ENCODE measurements around the gene CCBE1. TPM values are rescaled to one million over a fixed set of nuclear protein-coding genes. Genes with fewer than 3 reads are reported as not detected.
"Not testable (repeated sequence)": the region's sequence is repeated elsewhere in the genome, so short reads cannot be mapped to it uniquely, and the experiment has no call there.

Gene CCBE1
- total RNA-seq, 3 donors from 2014 or later (not counting 1 experiment from before 2014, with no cell fraction given), result 0.05 TPM; not detected in 2

- H3K4me3 ChIP-seq (ENCODE audit: low read length), result no peak overlapping the region
- H3K27ac ChIP-seq (ENCODE audit: low read length), result no peak overlapping the region
- no peaks in the 10 kb centered on the region for H3K9me3 ChIP-seq (ENCODE audit: control insufficient read depth, insufficient read depth, low read length)
- WGBS (ENCODE audit: insufficient coverage), result 17% methylated on average over 5 of the region's 6 CpGs
- DNase-seq (no peak), ATAC-seq (no peak)
- H3K36me3 ChIP-seq (ENCODE audit: control insufficient read depth, insufficient read depth, low read length), result no peaks in the 10 kb centered on the region
- H3K4me1 Mint-ChIP-seq, result no peaks in the 10 kb centered on the region
- H3K9me3 Mint-ChIP-seq, result peaks cover 0 to 2% of the 10 kb centered on the region in 2 donors
- no peaks in the 10 kb centered on the region for H3K36me3 Mint-ChIP-seq
- no peaks in the 10 kb centered on the region for H3K4me1 ChIP-seq (ENCODE audit: control insufficient read depth, insufficient read depth, low read length)
- no peak overlapping the region for H3K27ac Mint-ChIP-seq
- intact Hi-C loops (cut with micrococcal nuclease), result no loop called here
- H3K27me3 ChIP-seq (ENCODE audit: control insufficient read depth, insufficient read depth, low read length), result no peaks in the 10 kb centered on the region
- H3K27me3 Mint-ChIP-seq (ENCODE audit: low read depth in 2 of 2), result peaks cover 2 to 5% of the 10 kb centered on the region in 2 donors
- H3K4me3 Mint-ChIP-seq, result no peak overlapping the region
- TF ChIP-seq, protein P1, sequence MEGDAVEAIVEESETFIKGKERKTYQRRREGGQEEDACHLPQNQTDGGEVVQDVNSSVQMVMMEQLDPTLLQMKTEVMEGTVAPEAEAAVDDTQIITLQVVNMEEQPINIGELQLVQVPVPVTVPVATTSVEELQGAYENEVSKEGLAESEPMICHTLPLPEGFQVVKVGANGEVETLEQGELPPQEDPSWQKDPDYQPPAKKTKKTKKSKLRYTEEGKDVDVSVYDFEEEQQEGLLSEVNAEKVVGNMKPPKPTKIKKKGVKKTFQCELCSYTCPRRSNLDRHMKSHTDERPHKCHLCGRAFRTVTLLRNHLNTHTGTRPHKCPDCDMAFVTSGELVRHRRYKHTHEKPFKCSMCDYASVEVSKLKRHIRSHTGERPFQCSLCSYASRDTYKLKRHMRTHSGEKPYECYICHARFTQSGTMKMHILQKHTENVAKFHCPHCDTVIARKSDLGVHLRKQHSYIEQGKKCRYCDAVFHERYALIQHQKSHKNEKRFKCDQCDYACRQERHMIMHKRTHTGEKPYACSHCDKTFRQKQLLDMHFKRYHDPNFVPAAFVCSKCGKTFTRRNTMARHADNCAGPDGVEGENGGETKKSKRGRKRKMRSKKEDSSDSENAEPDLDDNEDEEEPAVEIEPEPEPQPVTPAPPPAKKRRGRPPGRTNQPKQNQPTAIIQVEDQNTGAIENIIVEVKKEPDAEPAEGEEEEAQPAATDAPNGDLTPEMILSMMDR (IDR thresholded peaks at IDR 0.05), result no peak
These were observed 180.7 kb downstream of the CCBE1 start for GRCh38 chr18:59516356-59517155.

DNA sequence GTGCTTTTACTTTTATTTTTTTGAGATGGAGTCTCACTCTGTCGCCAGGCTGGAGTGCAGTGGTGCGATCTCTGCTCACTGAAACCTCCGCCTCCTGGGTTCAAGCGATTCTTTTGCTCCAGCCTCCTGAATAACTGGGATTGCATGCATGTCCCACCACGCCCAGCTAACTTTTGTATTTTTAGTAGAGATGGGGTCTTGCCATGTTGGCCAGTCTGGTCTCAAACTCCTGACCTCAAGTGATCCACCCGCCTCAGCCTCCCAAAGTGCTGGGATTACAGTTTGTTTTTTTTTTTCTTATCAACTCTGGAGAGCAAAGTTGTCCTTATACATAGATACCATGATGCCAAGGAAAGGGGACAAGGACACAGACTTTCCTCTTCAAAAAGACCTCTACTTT, 181.3 kb downstream of the CCBE1 start:
- DNase-seq; H3K36me3 ChIP-seq (ENCODE audit: control insufficient read depth, insufficient read depth, low read length); H3K27me3 ChIP-seq (ENCODE audit: control insufficient read depth, insufficient read depth, low read length); H3K4me3 Mint-ChIP-seq; H3K9me3 ChIP-seq (ENCODE audit: control insufficient read depth, insufficient read depth, low read length); H3K4me3 ChIP-seq (ENCODE audit: low read length); H3K27ac ChIP-seq (ENCODE audit: low read length); H3K27me3 Mint-ChIP-seq (ENCODE audit: low read depth in 2 of 2); H3K9me3 Mint-ChIP-seq; H3K4me1 ChIP-seq (ENCODE audit: control insufficient read depth, insufficient read depth, low read length); H3K27ac Mint-ChIP-seq; H3K4me1 Mint-ChIP-seq; H3K36me3 Mint-ChIP-seq; intact Hi-C loops (cut with micrococcal nuclease); ATAC-seq: not testable (repeated sequence)
- WGBS (ENCODE audit: insufficient coverage), result 90% methylated on average over 6 of the region's 6 CpGs

DNA sequence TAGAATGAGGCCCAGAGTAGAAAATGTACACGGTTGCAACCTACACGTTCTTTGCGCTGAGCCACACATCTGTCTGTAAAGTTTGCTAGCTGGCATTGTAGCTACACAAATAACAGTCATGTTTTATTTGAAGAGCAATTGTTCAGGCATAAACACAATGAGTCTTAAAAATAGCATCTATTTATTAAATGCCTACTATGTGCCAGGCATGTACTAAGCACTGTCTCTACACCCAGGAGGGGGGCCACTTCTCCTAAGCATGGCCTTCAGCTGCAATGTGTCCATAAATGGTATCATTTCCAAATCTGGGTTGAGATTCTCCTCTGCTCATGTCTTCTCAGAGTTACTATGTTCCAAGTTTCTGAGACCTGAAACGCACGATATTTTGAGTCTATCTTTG, 182.1 kb downstream of the CCBE1 start:
- peaks cover 2 to 5% of the 10 kb centered on the region in 2 donors for H3K27me3 Mint-ChIP-seq (ENCODE audit: low read depth in 2 of 2)
- Histone ChIP-seq H3K9me3 (ENCODE audit: control insufficient read depth, insufficient read depth, low read length) (no peaks in the 10 kb centered on the region), H3K4me3 (ENCODE audit: low read length) (no peak overlapping the region), H3K36me3 (ENCODE audit: control insufficient read depth, insufficient read depth, low read length) (no peaks in the 10 kb centered on the region), H3K27ac (ENCODE audit: low read length) (no peak overlapping the region), H3K27me3 (ENCODE audit: control insufficient read depth, insufficient read depth, low read length) (no peaks in the 10 kb centered on the region), H3K4me1 (ENCODE audit: control insufficient read depth, insufficient read depth, low read length) (no peaks in the 10 kb centered on the region)
- ATAC-seq (no peak), DNase-seq (no peak)
- WGBS (ENCODE audit: insufficient coverage), result 71% methylated on average over 5 of the region's 5 CpGs
- H3K4me1 Mint-ChIP-seq, result no peaks in the 10 kb centered on the region
- peaks cover 0 to 2% of the 10 kb centered on the region in 2 donors for H3K9me3 Mint-ChIP-seq
- intact Hi-C loops (cut with micrococcal nuclease), result no loop called here
- TF ChIP-seq, protein P1 (IDR thresholded peaks at IDR 0.05), result no peak
- H3K36me3 Mint-ChIP-seq, result no peaks in the 10 kb centered on the region
- no peak overlapping the region for H3K27ac Mint-ChIP-seq
- no peak overlapping the region for H3K4me3 Mint-ChIP-seq

DNA sequence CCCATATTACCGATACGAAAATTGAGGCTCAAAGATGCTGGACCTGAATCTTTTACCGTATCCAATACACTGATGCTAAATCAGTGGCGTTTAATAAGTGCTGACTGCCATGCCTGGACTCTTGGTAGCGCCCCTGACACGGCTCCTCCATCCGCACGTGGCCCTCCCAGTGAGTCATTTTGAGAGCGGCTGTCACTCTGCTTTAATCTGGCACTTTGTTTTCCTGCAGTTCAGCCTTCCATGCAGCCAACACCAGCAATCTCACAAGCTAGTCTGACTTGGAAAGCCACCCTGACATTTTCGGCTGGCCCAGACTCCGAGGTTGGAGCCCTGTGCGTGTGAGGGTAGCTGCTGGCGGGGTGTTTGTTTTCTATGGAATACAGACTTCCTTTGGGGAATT, 183.0 kb downstream of the CCBE1 start:
- Mint-ChIP-seq H3K27me3 (ENCODE audit: low read depth in 2 of 2) (peaks cover 2 to 5% of the 10 kb centered on the region in 2 donors), H3K9me3 (peaks cover 0 to 2% of the 10 kb centered on the region in 2 donors), H3K4me1 (no peaks in the 10 kb centered on the region), H3K36me3 (no peaks in the 10 kb centered on the region), H3K27ac (no peak overlapping the region), H3K4me3 (no peak overlapping the region)
- Histone ChIP-seq H3K4me3 (ENCODE audit: low read length) (no peak overlapping the region), H3K27me3 (ENCODE audit: control insufficient read depth, insufficient read depth, low read length) (no peaks in the 10 kb centered on the region), H3K4me1 (ENCODE audit: control insufficient read depth, insufficient read depth, low read length) (no peaks in the 10 kb centered on the region), H3K9me3 (ENCODE audit: control insufficient read depth, insufficient read depth, low read length) (no peaks in the 10 kb centered on the region), H3K36me3 (ENCODE audit: control insufficient read depth, insufficient read depth, low read length) (no peaks in the 10 kb centered on the region), H3K27ac (ENCODE audit: low read length) (no peak overlapping the region)
- WGBS (ENCODE audit: insufficient coverage), result 66% methylated on average over 9 of the region's 13 CpGs
- DNase-seq (no peak), ATAC-seq (no peak)
- TF ChIP-seq, protein P1 (IDR thresholded peaks at IDR 0.05), result no peak
- intact Hi-C loops (cut with micrococcal nuclease), result no loop called here

Measured in natural killer cell (primary cell).